Measurements from ENCODE around the gene NIPSNAP2.
A peak's percentile ranks its signal among the peaks of the same experiment; 100 is the strongest.
"Not testable (repeated sequence)": the region's sequence is repeated elsewhere in the genome, so short reads cannot be mapped to it uniquely, and the experiment has no call there.

Gene NIPSNAP2

DNA sequence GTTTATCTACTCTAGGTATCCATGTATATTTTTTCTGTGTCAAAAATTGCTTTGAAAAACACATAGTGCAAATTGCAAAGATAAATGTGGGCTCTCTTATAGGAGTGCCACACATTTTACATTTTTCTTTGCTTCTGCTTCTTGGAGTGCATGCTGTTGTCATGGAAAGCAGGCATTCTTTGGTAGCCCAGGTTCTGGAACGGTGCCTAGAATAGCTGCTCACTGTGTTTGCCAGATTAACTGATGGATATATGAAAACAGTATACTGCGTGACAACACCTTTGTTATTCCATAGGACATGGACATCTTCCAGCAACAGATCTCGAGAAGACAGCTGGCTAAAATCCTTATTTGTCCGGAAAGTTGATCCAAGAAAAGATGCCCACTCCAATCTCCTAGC lies 13.4 kb downstream of the NIPSNAP2 start:
- peak; percentile 72 for DNase-seq

DNA sequence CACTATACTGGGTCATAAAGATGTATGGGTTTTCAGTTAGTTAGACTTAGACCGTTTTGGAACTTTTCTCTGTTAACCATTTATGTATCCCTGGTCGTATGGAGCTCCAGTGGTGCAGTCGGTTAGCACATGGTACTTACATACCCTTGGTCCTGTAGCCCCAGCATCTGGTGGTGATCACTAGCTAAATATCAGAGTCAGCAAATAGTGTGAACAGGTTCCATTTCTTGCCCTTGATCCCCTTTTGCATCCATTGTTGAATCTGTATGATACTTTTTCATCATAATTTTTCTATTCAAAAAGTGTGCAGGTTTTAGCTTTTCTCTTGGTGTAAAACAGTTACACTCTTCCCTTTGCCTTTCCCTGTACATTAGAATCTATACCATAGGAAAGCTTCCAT lies 15.9 kb downstream of the NIPSNAP2 start:
- DNase-seq: no peak

GRCh38 chr7:55983537-55983936 lies 19.2 kb downstream of the NIPSNAP2 start:
- no peak for DNase-seq

DNA sequence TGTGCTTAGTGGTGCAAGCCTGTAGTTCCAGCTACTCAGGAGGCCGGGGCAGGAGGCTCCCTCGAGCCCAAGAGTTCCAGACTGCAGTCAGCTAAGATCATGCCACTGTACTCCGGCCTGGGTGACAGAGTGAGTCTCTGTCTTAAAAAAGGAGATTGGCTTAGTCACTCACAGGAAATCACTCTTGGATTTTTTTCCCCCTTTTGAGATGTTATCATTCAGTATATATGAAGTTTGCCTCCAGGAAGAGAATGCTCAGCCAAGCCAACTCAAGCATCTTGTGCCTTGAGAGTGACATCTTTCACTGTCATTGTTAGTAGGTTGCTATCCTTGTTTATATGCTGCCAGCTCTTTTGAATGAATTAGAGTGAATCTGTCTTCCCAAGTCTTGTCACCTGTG lies 28.0 kb downstream of the NIPSNAP2 start:
- DNase-seq: no peak

GRCh38 chr7:55996856-55997500 lies 32.6 kb downstream of the NIPSNAP2 start:
- DNase-seq: no peak

DNA sequence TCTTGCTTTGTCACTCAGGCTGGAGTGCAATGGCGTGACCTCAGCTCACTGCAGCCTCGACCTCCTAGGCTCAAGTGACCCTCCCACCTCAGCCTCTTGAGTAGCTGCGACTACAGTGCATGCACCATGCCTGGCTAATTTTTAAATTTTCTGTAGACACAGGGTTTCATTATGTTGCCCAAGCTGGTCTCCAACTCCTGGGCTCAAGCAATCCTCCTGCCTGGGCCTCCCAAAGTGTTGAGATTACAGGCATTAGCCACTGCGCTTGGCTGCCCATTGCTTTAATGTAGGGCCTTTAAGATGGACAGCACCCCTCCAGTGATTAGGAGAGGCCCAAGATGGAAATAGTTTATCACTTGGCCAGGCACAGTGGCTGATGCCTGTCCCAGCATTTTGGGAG lies 39.4 kb downstream of the NIPSNAP2 start:
- no peak for DNase-seq

GRCh38 chr7:56007167-56007652 lies 42.8 kb downstream of the NIPSNAP2 start:
- DNase-seq: no peak

DNA sequence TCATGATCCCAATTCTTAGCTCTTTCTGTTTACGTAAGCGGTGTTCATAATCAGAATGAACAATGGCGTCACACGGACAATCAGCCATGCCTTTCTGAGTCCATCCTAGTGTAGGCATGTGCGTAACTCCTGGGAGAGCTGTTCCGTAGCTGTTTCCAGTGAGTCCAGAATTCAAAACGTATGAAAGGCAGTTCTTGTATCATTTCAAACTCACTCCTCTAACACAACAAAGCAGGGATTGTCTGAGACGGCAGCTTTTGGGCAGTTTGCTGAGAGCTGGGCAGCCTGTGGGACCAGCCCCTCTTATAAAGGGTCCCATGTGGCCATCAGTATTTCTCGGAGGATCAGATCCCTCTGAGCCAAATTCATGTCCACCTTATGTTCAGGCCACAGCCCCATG lies 43.5 kb downstream of the NIPSNAP2 start:
- DNase-seq: no peak

DNA sequence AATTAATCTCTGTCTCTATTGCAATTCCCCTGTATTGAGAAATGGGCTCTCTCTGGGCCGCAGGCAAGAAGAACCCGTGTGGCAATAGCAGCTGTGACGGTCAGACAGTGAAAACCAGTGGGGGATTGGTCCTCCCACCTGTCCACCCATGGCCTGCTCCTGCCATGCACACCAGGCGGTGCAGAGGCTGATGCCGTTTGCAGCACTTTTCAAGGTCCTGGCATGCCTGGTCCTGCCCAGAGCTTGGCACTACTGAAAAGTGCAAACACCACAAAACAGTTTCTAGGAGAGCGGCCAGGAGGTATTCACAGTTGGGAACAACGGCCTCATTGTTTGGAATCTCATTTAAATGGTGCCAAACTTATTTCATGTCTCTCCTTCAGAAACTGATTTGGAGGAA lies 45.3 kb downstream of the NIPSNAP2 start:
- DNase-seq: no peak

GRCh38 chr7:56017015-56017414 lies 52.6 kb downstream of the NIPSNAP2 start:
- DNase-seq: not testable (repeated sequence)

GRCh38 chr7:56019501-56019900 lies 55.1 kb downstream of the NIPSNAP2 start:
- no peak for DNase-seq

DNA sequence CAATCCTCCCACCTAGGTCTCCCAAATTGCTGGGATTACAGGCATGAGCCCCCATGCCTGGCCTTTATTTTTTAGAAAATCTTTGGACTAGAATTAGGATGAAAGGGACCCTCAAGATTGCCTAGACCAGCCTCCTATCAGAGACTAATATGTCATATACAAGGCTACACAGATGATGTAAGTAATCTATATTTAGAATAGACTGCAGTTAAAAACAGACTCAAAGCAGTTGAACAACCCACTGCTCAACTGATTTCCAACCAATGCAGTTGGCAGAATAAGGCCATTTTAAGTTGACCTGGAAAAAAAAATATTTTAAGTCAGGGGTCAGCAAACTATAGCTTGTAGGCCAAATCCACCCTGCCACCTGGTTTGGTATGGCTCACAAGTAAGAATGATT lies 59.1 kb downstream of the NIPSNAP2 start:
- no peak for DNase-seq

- DNase-seq: no peak
Measured at GRCh38 chr7:56026538-56026937, 62.2 kb downstream of the NIPSNAP2 start.

DNA sequence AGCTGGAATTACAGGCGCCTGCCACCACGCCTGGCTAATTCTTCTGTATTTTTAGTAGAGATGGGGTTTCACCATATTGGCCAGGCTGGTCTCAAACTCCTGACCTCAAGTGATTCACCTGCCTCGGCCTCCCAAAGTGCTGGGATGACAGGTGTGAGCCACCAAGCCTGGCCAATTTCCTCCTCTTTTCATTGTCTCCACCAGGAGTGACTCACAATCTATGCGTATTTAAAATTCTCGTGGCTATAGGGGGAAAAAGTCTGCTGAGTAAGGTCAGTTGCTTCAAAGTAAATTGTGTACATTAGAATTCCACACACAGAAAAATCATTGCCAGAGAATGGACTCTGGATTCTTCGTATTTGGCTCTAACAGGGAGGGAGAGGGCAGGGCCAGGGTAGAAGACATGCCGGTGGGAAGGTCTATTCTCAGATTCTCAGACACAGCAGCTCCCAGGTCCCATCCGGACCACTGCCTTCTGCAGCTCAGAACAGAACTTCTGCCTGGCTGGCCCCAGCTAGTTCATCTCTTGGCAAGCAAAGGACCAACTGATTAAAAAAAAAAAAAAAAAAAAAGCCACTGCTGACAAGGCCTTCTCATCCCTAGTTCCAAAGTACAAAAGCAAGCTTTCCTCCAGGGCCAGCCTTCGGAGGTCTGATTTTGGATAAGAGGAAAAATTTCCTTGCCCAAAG lies 64.7 kb downstream of the NIPSNAP2 start:
- no peak for DNase-seq

DNA sequence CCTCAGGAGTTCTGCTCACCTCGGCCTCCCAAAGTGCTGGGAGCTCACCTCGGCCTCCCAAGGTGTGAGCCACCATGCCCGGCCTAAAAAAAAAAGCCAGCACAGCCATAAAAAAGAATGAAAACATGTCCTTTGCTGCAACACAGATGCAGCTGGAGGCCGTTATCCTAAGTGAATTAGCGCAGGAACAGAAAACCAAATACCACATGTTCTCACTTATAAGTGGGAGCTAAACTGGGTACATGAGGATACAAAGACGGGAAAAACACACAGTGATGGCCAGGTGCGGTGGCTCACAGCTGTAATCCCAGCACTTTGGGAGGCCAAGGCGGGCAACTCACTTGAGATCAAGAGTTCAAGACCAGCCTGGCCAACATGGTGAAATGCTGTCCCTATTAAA lies 66.0 kb downstream of the NIPSNAP2 start:
- DNase-seq: no peak

- DNase-seq: not testable (repeated sequence)
Measured at GRCh38 chr7:56031556-56031955, 67.2 kb downstream of the NIPSNAP2 start.

DNA sequence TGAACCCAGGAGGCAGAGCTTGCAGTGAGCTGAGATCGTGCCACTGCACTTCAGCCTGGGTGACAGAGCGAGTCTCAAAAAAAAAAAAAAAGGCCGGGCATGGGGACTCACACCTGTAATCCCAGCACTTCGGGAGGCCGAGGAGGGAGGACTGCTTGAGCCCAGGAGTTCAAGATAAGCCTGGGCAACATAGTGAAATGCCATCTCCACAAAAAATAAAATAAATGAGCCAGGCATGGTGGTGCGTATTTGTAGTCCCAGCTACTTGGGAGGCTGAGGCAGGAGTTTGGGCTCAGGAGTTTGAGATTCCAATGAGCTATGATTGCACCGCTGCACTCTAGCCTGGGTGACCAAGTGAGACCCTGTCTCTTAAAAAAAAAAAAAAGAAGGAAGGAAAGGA lies 68.2 kb downstream of the NIPSNAP2 start:
- not testable (repeated sequence) for DNase-seq

DNA sequence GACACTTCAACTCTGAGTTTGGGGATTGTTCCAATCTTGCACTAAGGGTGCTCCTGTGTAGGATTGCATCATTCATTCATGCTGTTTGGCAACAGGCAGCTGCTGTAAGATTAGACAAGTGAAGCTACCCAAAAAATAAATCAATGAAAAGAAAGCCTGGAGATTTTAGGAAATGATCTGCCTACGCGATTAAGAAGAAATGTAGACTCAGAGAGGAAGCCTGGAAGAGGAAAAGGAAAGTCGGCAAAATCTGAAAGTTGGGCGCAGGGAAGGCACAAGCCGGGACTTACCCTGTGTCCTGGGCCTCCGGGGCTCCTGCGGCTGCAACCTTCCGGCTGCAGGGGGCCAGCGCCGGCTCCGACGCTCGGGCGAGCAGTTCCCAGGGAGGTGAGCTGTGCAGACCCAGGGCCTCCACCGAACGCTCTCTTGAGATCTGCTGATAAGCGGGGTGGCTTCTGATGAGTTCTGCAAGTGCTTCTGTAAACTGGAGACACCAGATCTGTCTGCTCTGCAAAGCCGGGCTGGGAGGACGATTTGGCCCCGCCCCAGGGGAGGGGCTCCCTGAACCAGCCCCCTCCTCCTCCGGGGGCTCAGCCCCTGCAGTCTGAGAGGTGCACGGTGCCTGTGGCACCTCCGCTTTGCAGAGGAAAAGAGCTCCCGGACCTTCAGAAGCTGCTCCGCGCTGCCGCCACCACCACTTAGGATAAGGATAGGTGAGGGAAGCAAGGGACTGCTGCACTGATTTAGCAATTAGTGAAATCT lies 69.5 kb downstream of the NIPSNAP2 start:
- DNase-seq: peak; percentile 73

- no peak for DNase-seq
Measured at GRCh38 chr7:56040730-56041129, 76.3 kb downstream of the NIPSNAP2 start.

GRCh38 chr7:56045758-56046157 lies 81.4 kb downstream of the NIPSNAP2 start:
- DNase-seq: not testable (repeated sequence)

DNA sequence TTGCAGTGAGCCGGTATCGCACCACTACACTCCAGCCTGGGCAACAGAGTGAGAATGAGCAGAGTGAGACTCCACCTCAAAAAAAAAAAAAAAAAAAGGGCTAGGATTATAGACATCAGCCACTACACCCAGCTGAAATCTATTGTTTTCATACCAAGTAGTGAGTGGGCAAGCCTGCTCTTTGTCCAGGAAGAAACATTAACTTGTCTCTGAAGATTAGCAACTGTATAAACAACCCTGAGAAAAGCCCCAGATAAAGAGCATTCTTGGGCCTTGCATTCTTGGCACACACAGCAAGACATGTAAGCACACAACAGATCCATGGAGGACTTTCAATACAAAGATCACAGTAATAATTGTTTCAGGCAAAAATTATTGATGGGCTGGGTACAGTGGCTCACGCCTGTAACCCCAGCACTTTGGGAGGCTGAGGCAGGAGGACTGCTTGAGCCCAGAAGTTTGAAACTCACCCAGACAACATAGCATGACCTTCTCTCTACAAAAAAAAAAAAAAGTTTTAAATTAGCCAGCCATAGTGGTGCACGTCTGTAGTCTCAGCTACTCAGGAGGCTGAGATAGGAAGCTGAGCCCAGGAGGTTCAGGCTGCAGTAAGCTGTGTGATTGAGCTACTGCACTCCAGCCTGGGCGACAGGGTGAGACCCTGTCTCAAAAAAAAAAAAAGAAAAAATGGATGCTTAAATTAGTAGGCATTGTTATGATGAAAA lies 82.5 kb downstream of the NIPSNAP2 start:
- DNase-seq: no peak

DNA sequence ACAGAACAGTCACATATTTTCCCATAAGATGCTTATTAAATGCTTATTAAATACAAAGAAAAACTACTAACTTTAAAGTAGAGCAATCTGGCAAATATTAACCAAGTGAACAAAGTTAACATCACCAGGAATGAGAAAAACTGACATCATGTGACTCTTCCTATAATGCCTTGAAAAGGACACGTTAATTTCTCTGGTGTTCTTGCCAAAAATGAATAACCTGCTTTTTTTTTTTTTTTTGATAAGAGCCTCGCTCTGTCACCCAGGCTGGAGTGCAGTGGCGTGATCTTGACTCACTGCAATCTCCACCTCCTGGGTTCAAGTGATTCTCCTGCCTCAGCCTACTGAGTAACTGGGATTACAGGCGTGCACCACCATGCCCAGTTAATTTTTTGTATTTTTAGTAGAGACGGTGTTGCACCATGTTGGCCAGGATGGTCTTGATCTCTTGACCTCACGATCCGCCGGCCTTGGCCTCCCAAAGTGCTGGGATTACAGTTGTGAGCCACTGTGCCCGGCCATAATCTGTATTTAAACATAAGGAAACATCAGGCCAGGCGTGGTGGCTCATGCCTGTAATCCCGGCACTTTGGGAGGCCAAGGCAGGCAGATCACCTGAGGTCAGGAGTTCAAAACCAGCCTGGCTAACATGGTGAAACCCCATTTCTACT lies 83.2 kb downstream of the NIPSNAP2 start:
- not testable (repeated sequence) for DNase-seq

GRCh38 chr7:56048245-56048644 lies 83.9 kb downstream of the NIPSNAP2 start:
- no peak for DNase-seq
